HuH-7.5 (cell line): Measurements from ENCODE around the gene PRLR.

ENCODE experiments used
- DNase-seq: peaks from one replicate; pipeline ENCODE4 v3.0.0; 2011; ENCODE audit warnings: low spot score

The PRLR gene

GRCh38 chr5:35001842-35002241, 228.4 kb downstream of the PRLR start:
- DNase-seq, result no peak
